GM23338 (cell line): ENCODE data around the gene PKDCC. TPM values are rescaled to one million over a fixed set of nuclear protein-coding genes. Genes with fewer than 3 reads are reported as not detected.
A peak's percentile ranks its signal among the peaks of the same experiment; 100 is the strongest.

Source experiments
- ATAC-seq: fragments of 200-7000 bp; cut with Tn5 transposase; 3 replicates; pipeline ENCODE4 v1.9.1; 2020
- DNase-seq: peaks from one replicate; pipeline ENCODE4 v3.0.0-alpha.2; 2015; ENCODE audit warnings: low spot score
- H2AFZ ChIP-seq: fragments of 200-600 bp; sonication (generic); 2 replicates; pipeline ENCODE4 v1.8.0; 2016; ENCODE audit warnings: antibody characterized with exemption, mild to moderate bottlenecking, moderate library complexity
- H3F3A ChIP-seq: fragments of 200-600 bp; sonication (generic); replicated peaks from 2 replicates; pipeline ENCODE4 v1.8.0; 2017; ENCODE audit warnings: antibody characterized with exemption, mixed run types, low read depth
- H3K27ac ChIP-seq: fragments of 200-600 bp; sonication (generic); 2 replicates; pipeline ENCODE4 v1.6.1; 2016; ENCODE audit warnings: low read depth
- H3K27me3 ChIP-seq: fragments of 200-600 bp; sonication (generic); 2 replicates; pipeline ENCODE4 v1.8.0; 2016; ENCODE audit warnings: mild to moderate bottlenecking, mixed run types, moderate library complexity; ENCODE audit not compliant: insufficient read depth
- H3K36me3 ChIP-seq: fragments of 200-600 bp; sonication (generic); 2 replicates; pipeline ENCODE4 v1.8.0; 2016; ENCODE audit warnings: mild to moderate bottlenecking; ENCODE audit not compliant: insufficient read depth
- H3K4me1 ChIP-seq: fragments of 200-600 bp; sonication (generic); 2 replicates; pipeline ENCODE4 v1.8.0; 2016; ENCODE audit warnings: mild to moderate bottlenecking, moderate library complexity; ENCODE audit not compliant: insufficient read depth
- H3K4me2 ChIP-seq: fragments of 200-600 bp; sonication (generic); 2 replicates; pipeline ENCODE4 v1.7.1; 2017; ENCODE audit warnings: mixed run types
- H3K4me3 ChIP-seq: fragments of 200-600 bp; sonication (generic); 2 replicates; pipeline ENCODE4 v1.6.1; 2016; ENCODE audit warnings: mixed run types
- H3K79me2 ChIP-seq: fragments of 200-600 bp; sonication (generic); replicated peaks from 2 replicates; pipeline ENCODE4 v1.8.0; 2017; ENCODE audit warnings: mild to moderate bottlenecking; ENCODE audit not compliant: insufficient read depth
- H3K9me2 ChIP-seq: fragments of 200-600 bp; sonication (generic); 2 replicates; pipeline ENCODE4 v1.8.0; 2017; ENCODE audit not compliant: insufficient read depth
- H4K20me1 ChIP-seq: fragments of 200-600 bp; sonication (generic); replicated peaks from 2 replicates; pipeline ENCODE4 v1.8.0; 2017; ENCODE audit warnings: mild to moderate bottlenecking; ENCODE audit not compliant: insufficient read depth
- H3K27ac Mint-ChIP-seq: 2 replicates; pipeline ENCODE4 v1.8.0; 2020; ENCODE audit warnings: inconsistent platforms, mild to moderate bottlenecking, moderate library complexity, mixed read lengths
- H3K27me3 Mint-ChIP-seq: 3 replicates; pipeline ENCODE4 v1.8.0; 2022; ENCODE audit warnings: low read depth, mild to moderate bottlenecking, moderate library complexity, mixed read lengths, inconsistent platforms; ENCODE audit not compliant: insufficient read depth, poor library complexity
- H3K36me3 Mint-ChIP-seq: 3 replicates; pipeline ENCODE4 v1.8.0; 2021; ENCODE audit warnings: low read depth, mild to moderate bottlenecking, inconsistent platforms, moderate library complexity, mixed read lengths
- H3K4me1 Mint-ChIP-seq: 3 replicates; pipeline ENCODE4 v1.8.0; 2020; ENCODE audit warnings: mild to moderate bottlenecking, inconsistent platforms, mixed read lengths
- H3K4me3 Mint-ChIP-seq: 3 replicates; pipeline ENCODE4 v1.8.0; 2021; ENCODE audit warnings: moderate library complexity, mild to moderate bottlenecking, inconsistent platforms, mixed read lengths
- H3K9me3 Mint-ChIP-seq: 3 replicates; pipeline ENCODE4 v1.8.0; 2020; ENCODE audit warnings: moderate library complexity, mild to moderate bottlenecking, inconsistent platforms, mixed read lengths
- CTCF ChIP-seq, 2 experiments: fragments of 200-600 bp in 1 of 2; sonication (generic) in 1 of 2; conservative IDR thresholded peaks; 2 replicates each; pipeline versions ENCODE4 v1.5.1 to v1.6.1; 2016 to 2017; ENCODE audit warnings: antibody characterized with exemption in 2 of 2, low read depth in 2 of 2, mild to moderate bottlenecking in 2 of 2, moderate library complexity in 1 of 2
- ETS1 ChIP-seq: IDR thresholded peaks from 2 replicates; pipeline ENCODE4 v1.6.1; 2016; ENCODE audit warnings: antibody characterized with exemption
- EZH2 ChIP-seq: fragments of 200-600 bp; sonication (generic); IDR thresholded peaks from one replicate; pipeline ENCODE4 v1.8.0; 2017; ENCODE audit warnings: antibody characterized with exemption, mild to moderate bottlenecking, low read depth; ENCODE audit not compliant: unreplicated experiment
- REST ChIP-seq: IDR thresholded peaks from one replicate; pipeline ENCODE4 v1.6.1; 2018; ENCODE audit warnings: antibody characterized with exemption; ENCODE audit not compliant: unreplicated experiment
- STAT1 ChIP-seq: IDR thresholded peaks from one replicate; pipeline ENCODE4 v1.6.1; 2016; ENCODE audit warnings: antibody characterized with exemption; ENCODE audit not compliant: unreplicated experiment
- ZNF114 ChIP-seq: fragments of 250-450 bp; sonication (Bioruptor Pico); IDR thresholded peaks from 2 replicates; pipeline ENCODE4 v1.5.0; 2020; ENCODE audit warnings: mild to moderate bottlenecking, moderate library complexity
- polyA plus RNA-seq: library from polyadenylated mRNA; unstranded; fragments of >200 nt; fragmentation: Nextera tagmentation; extraction: Ambion mirVana; gene quantifications from 2 replicates; pipeline ENCODE4 v1.2.1, GENCODE V29; 2016
- total RNA-seq: library from RNA; depleted of rRNA; stranded (reverse); fragments of >200 nt; shearing (Covaris generic); gene quantifications from 2 replicates; pipeline ENCODE4 v1.2.3, GENCODE V29; 2014

Gene PKDCC
- total and polyA plus RNA-seq, 2 experiments from 2014 or later = 7.0 to 44.8 TPM

DNA sequence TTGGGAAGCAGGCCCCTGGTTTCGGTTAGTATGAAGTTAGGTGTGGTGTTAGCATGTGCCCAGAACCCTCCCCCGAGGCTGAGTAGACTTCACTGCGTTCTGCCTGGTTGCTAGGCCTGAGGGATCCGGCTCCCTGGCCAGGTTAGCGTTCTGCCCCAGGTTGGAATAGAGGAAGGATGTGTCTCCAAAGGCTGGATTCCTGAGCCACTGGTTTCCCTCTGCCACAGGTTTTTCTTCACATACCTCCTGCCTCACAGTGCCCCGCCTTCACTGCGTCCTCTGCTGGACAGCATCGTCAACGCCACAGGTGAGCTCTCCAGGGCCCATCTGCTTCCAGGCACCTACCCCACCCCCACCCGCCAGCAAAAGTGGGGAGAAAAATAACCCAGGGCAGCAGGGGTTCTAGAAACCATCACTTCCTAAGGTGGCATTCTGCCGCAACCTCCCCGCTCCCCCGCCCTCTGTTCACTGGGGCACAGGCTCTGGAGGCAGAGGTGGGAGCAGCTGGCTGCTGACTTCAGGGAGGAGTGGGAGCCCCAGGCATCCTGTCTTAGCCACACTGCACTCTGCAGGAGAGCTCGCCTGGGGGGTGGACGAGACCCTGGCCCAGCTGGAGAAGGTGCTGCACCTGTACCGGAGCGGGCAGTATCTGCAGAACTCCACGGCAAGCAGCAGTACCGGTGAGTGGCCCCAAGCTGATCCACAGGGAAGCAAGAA lies 7.1 kb downstream of the PKDCC start:
- Histone ChIP-seq H3K27ac (no peak overlapping the region), H3K9me2 (no peaks in the 10 kb centered on the region), H2AFZ (no peak overlapping the region), H3K4me1 (peaks cover 37% of the 10 kb centered on the region), H3K4me2 (no peak overlapping the region), H3K4me3 (no peak overlapping the region), H3K36me3 (no peaks in the 10 kb centered on the region; the same call in 1 of the 2 replicates), H3F3A (no peaks in the 10 kb centered on the region), H4K20me1 (no peaks in the 10 kb centered on the region), H3K79me2 (peaks cover 15% of the 10 kb centered on the region), H3K27me3 (0 out of 2 replicates have a peak, but pooled peaks cover 3% of the 10 kb centered on the region)
- peak; percentile 84 for DNase-seq
- Mint-ChIP-seq H3K9me3 (no peaks in the 10 kb centered on the region; the same call in 2 of the 3 replicates), H3K27ac (peak overlapping the region; percentile 84; the same call in 1 of the 2 replicates), H3K4me1 (peaks cover 51% of the 10 kb centered on the region), H3K4me3 (no peak overlapping the region), H3K36me3 (peaks cover 35% of the 10 kb centered on the region), H3K27me3 (peaks cover 8% of the 10 kb centered on the region)
- ATAC-seq = peak; percentile 72
- TF ChIP-seq CTCF (conservative IDR thresholded peaks at IDR 0.05; ENCODE audit: low read depth in 2 of 2) (peak; percentile 58 to 83), EZH2 (no peak)

DNA sequence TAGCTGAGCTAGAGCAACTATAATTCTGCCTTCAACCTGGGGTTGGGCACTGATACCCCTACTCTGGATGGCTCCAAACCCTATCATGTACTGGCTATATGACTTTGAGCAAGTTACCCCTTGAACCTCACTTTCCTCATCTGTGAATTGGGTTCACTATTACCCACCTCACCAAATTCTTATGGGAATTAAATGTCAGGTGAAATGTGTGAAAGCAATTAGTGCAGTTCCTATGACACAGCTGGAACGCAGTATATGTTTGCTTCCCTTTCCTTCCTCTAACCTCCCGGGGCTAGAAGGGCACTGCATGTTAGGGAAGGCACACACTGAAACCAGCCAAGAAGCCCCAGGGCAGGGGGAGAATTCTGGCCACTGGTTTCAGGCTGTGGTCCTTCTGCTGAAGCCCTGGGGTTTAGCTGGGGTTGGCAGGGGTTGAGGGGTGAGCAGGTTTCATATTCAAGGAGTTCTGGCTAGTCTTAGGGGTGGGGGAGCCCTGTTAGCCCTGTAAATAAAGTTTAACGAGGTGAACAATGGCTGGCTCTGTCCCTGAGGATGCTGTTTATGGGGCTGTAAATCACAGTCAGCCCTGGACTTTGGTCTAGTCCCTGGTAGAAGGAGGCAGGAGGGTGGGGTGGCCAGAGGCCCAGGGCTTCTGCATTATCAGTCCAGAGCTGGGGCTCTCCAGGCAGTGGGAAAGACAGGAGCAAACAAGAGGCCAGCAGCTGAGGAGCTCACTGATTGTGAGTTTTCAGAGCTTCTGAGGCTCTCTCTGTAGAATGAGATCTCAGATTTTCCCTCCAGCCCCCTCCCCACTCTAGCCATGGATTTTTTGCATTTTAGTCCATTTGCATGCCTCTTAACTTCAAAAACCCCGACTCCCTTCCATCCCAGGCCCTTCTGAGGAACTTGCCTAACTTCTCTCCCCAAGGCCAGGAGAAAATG lies 8.0 kb downstream of the PKDCC start:
- H2AFZ ChIP-seq = no peak overlapping the region
- H3K9me2 ChIP-seq = no peaks in the 10 kb centered on the region
- no peak overlapping the region for H3K27ac ChIP-seq
- H3K9me3 Mint-ChIP-seq = no peaks in the 10 kb centered on the region; the same call in 2 of the 3 replicates
- no peak overlapping the region for H3K4me3 Mint-ChIP-seq
- no peak overlapping the region for H3K4me3 ChIP-seq
- no peaks in the 10 kb centered on the region for H3F3A ChIP-seq
- peaks cover 7% of the 10 kb centered on the region for H3K79me2 ChIP-seq
- peaks cover 5% of the 10 kb centered on the region for H3K27me3 Mint-ChIP-seq
- no peak overlapping the region for H3K4me2 ChIP-seq
- H3K27me3 ChIP-seq = no peaks in the 10 kb centered on the region
- DNase-seq = no peak
- H3K4me1 ChIP-seq = peaks cover 27% of the 10 kb centered on the region
- H3K27ac Mint-ChIP-seq = no peak overlapping the region
- peaks cover 41% of the 10 kb centered on the region for H3K4me1 Mint-ChIP-seq
- H4K20me1 ChIP-seq = no peaks in the 10 kb centered on the region
- H3K36me3 Mint-ChIP-seq = peaks cover 32% of the 10 kb centered on the region
- no peaks in the 10 kb centered on the region; the same call in 1 of the 2 replicates for H3K36me3 ChIP-seq
- no peak for ATAC-seq
- TF ChIP-seq EZH2 (no peak), ZNF114 (CRISPR knock-in tag) (no peak), STAT1 (no peak), REST (no peak), ETS1 (no peak)
